ENCODE measurements around the gene MDGA2. TPM values are rescaled to one million over a fixed set of nuclear protein-coding genes. Genes with fewer than 3 reads are reported as not detected.

The MDGA2 gene
- total and polyA plus RNA-seq, 2 of the 4 experiments (the other 2 are of a cell fraction) = 0.02 TPM; not detected in 1

DNA sequence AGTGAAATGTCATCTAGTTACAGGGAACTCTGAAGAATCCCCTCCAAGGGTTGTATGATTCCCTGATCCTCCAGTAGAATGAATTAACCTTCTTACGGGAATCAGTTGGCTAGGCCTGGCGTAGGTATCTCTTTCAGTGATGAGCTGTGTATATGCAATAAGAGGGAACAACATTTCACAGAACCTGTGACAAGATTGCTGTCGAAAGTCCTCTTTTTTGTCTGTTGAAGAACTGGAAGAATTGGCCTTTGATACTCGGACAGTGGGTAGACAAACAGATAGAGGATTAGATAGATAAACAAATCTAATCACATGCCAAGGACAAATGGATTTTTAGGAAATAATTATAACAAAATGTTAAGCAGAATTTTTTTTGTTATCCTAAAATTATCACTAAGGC is 184.6 kb downstream of the MDGA2 start:
- H3K4ac ChIP-seq (ENCODE audit: low read depth, low read length) = no peak overlapping the region
- no peak overlapping the region for H2BK5ac ChIP-seq (ENCODE audit: low read depth, low read length, poor library complexity, severe bottlenecking)
- POLR2A ChIA-PET (ENCODE audit: unreplicated experiment) = no interaction called here
- no peaks in the 10 kb centered on the region for H3K9me3 ChIP-seq (ENCODE audit: control insufficient read depth, insufficient read depth, low read length)
- intact Hi-C loops (cut with micrococcal nuclease) (no loop called here), dilution Hi-C loops (cut with HindIII; ENCODE audit: low sequenced_read_pairs, unreplicated experiment) (no loop called here), in situ Hi-C loops (cut with MboI; ENCODE audit: low sequenced_read_pairs) (no loop called here)
- H4K20me1 ChIP-seq (ENCODE audit: insufficient read depth, low read length) = no peaks in the 10 kb centered on the region
- H3K14ac ChIP-seq (replicated peaks; ENCODE audit: low read depth, low read length) = no peak overlapping the region
- H3K79me1 ChIP-seq (ENCODE audit: low read depth in 1 of 2, low read length in 2 of 2) = no peaks in the 10 kb centered on the region
- no peak overlapping the region for H2AK9ac ChIP-seq (replicated peaks; ENCODE audit: low read depth, low read length, poor library complexity)
- no peak overlapping the region for H3K18ac ChIP-seq (ENCODE audit: low read depth, low read length)
- ATAC-seq (ENCODE audit: low read depth) (no peak), DNase-seq (no peak)
- CTCF ChIA-PET = no interaction called here
- H3K4me3 ChIP-seq (ENCODE audit: insufficient read depth, low read depth, low read length) = no peak overlapping the region
- no peak overlapping the region for H3K4me2 ChIP-seq (ENCODE audit: low read depth, low read length)
- no peaks in the 10 kb centered on the region for H3K27me3 ChIP-seq (ENCODE audit: control insufficient read depth, insufficient read depth, low read length)
- H4K8ac ChIP-seq (ENCODE audit: low read depth in 2 of 2, low read length in 2 of 2) = no peak overlapping the region
- H4K5ac ChIP-seq (ENCODE audit: low read depth, low read length) = no peak overlapping the region
- no peak overlapping the region for H3K23ac ChIP-seq (ENCODE audit: low read depth, low read length)
- H3K9ac ChIP-seq (ENCODE audit: low read depth, low read length) = no peak overlapping the region
- no peaks in the 10 kb centered on the region for H3K36me3 ChIP-seq (ENCODE audit: control insufficient read depth, insufficient read depth, low read length)
- no peak overlapping the region for H4K91ac ChIP-seq (ENCODE audit: insufficient read depth, low read depth, low read length)
- no peak overlapping the region for H2AFZ ChIP-seq (replicated peaks; ENCODE audit: low read length, poor library complexity)
- H3K27ac ChIP-seq (ENCODE audit: insufficient read depth, low read length) = no peak overlapping the region
- no peak overlapping the region for H2BK20ac ChIP-seq (ENCODE audit: low read depth, low read length)
- no TSS peak for BruUV-seq (replicated peaks)
- no peak overlapping the region for H2BK120ac ChIP-seq (ENCODE audit: low read depth, low read length)
- TF ChIP-seq RCOR1 (IDR thresholded peaks at IDR 0.05; ENCODE audit: insufficient replicate concordance, low read length) (no peak), FOS (IDR thresholded peaks at IDR 0.05; ENCODE audit: low read depth, low read length) (no peak), RFX5 (IDR thresholded peaks at IDR 0.05; ENCODE audit: low read depth, low read length) (no peak), MAZ (IDR thresholded peaks at IDR 0.05; ENCODE audit: borderline replicate concordance, low read depth, low read length) (no peak), POLR2A (IDR thresholded peaks at IDR 0.05; ENCODE audit: low read depth, low read length) (no peak), MXI1 (IDR thresholded peaks at IDR 0.05; ENCODE audit: borderline replicate concordance, low read depth, low read length) (no peak), NFE2L2 (IDR thresholded peaks at IDR 0.05; ENCODE audit: low read depth, low read length) (no peak), CHD1 (IDR thresholded peaks at IDR 0.05; ENCODE audit: low read depth, low read length) (no peak), CEBPB (IDR thresholded peaks at IDR 0.05; ENCODE audit: low read depth, low read length) (no peak)
- TF ChIP-seq, protein P1, sequence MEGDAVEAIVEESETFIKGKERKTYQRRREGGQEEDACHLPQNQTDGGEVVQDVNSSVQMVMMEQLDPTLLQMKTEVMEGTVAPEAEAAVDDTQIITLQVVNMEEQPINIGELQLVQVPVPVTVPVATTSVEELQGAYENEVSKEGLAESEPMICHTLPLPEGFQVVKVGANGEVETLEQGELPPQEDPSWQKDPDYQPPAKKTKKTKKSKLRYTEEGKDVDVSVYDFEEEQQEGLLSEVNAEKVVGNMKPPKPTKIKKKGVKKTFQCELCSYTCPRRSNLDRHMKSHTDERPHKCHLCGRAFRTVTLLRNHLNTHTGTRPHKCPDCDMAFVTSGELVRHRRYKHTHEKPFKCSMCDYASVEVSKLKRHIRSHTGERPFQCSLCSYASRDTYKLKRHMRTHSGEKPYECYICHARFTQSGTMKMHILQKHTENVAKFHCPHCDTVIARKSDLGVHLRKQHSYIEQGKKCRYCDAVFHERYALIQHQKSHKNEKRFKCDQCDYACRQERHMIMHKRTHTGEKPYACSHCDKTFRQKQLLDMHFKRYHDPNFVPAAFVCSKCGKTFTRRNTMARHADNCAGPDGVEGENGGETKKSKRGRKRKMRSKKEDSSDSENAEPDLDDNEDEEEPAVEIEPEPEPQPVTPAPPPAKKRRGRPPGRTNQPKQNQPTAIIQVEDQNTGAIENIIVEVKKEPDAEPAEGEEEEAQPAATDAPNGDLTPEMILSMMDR (conservative IDR thresholded peaks at IDR 0.05; ENCODE audit: low read depth, low read length) = no peak
- TF ChIP-seq, protein P2, sequence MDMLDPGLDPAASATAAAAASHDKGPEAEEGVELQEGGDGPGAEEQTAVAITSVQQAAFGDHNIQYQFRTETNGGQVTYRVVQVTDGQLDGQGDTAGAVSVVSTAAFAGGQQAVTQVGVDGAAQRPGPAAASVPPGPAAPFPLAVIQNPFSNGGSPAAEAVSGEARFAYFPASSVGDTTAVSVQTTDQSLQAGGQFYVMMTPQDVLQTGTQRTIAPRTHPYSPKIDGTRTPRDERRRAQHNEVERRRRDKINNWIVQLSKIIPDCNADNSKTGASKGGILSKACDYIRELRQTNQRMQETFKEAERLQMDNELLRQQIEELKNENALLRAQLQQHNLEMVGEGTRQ (IDR thresholded peaks at IDR 0.05; ENCODE audit: low read depth, low read length) = no peak
- TF ChIP-seq, protein P3, sequence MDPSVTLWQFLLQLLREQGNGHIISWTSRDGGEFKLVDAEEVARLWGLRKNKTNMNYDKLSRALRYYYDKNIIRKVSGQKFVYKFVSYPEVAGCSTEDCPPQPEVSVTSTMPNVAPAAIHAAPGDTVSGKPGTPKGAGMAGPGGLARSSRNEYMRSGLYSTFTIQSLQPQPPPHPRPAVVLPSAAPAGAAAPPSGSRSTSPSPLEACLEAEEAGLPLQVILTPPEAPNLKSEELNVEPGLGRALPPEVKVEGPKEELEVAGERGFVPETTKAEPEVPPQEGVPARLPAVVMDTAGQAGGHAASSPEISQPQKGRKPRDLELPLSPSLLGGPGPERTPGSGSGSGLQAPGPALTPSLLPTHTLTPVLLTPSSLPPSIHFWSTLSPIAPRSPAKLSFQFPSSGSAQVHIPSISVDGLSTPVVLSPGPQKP (IDR thresholded peaks at IDR 0.05; ENCODE audit: borderline replicate concordance, low read depth, low read length) = no peak
- no peaks in the 10 kb centered on the region for H3K4me1 ChIP-seq (ENCODE audit: control insufficient read depth, insufficient read depth, low read length)
- H2BK15ac ChIP-seq (ENCODE audit: low read depth, low read length) = no peak overlapping the region
- no CpG with 5 or more reads among the region's 4 CpGs for WGBS, 2 experiments (ENCODE audit: extremely low coverage in 2 of 2, insufficient read length in 1 of 2)
- no peak overlapping the region for H2AK5ac ChIP-seq (ENCODE audit: low read depth, low read length)
- H3K56ac ChIP-seq (ENCODE audit: extremely low read depth, insufficient read depth, low read length) = no peak overlapping the region
- no peaks in the 10 kb centered on the region for H3K9me1 ChIP-seq (ENCODE audit: insufficient read depth, low read length)

Data from IMR-90 (cell line).